Loucy (cell line): ENCODE measurements around the gene PGAP6.

Experiments used
- H2AFZ ChIP-seq: fragments of 200-600 bp; sonication (generic); 2 replicates; pipeline ENCODE4 v1.6.0; 2016; ENCODE audit warnings: antibody characterized with exemption, mild to moderate bottlenecking, low read length, moderate library complexity
- H3F3A ChIP-seq: fragments of 200-600 bp; 2 replicates; pipeline ENCODE4 v1.6.0; 2016; ENCODE audit warnings: antibody characterized with exemption, low read depth, mild to moderate bottlenecking
- H3K27me3 ChIP-seq: fragments of 200-600 bp; sonication (generic); 2 replicates; pipeline ENCODE4 v1.6.1; 2014; ENCODE audit warnings: low read length, mild to moderate bottlenecking; ENCODE audit not compliant: insufficient read depth, poor library complexity, severe bottlenecking
- H3K36me3 ChIP-seq: fragments of 200-600 bp; sonication (generic); 2 replicates; pipeline ENCODE4 v1.6.1; 2016; ENCODE audit warnings: low read length; ENCODE audit not compliant: insufficient read depth
- H3K4me1 ChIP-seq: fragments of 200-600 bp; sonication (generic); 2 replicates; pipeline ENCODE4 v1.5.1; 2014; ENCODE audit warnings: low read length, mild to moderate bottlenecking; ENCODE audit not compliant: insufficient read depth, poor library complexity, severe bottlenecking
- H3K4me2 ChIP-seq: fragments of 200-600 bp; sonication (generic); 2 replicates; pipeline ENCODE4 v1.6.0; 2014; ENCODE audit warnings: antibody characterized with exemption, low read length, low read depth, mild to moderate bottlenecking; ENCODE audit not compliant: poor library complexity, severe bottlenecking
- H3K4me3 ChIP-seq: fragments of 200-600 bp; sonication (generic); 2 replicates; pipeline ENCODE4 v1.5.1; 2014; ENCODE audit warnings: low read length, mild to moderate bottlenecking, mixed read lengths; ENCODE audit not compliant: poor library complexity, severe bottlenecking
- H3K79me2 ChIP-seq: fragments of 200-600 bp; sonication (generic); 2 replicates; pipeline ENCODE4 v1.6.1; 2014; ENCODE audit warnings: low read length; ENCODE audit not compliant: insufficient read depth
- H3K9ac ChIP-seq: fragments of 200-600 bp; sonication (generic); 2 replicates; pipeline ENCODE4 v1.6.0; 2014; ENCODE audit warnings: mild to moderate bottlenecking, low read depth, low read length, moderate library complexity; ENCODE audit not compliant: poor library complexity, severe bottlenecking
- H3K9me2 ChIP-seq: fragments of 200-600 bp; sonication (generic); replicated peaks from 2 replicates; pipeline ENCODE4 v1.6.1; 2016; ENCODE audit warnings: low read depth, low read length, mixed read lengths
- H3K9me3 ChIP-seq: fragments of 200-600 bp; sonication (generic); 2 replicates; pipeline ENCODE4 v1.6.1; 2014; ENCODE audit warnings: mild to moderate bottlenecking, antibody characterized with exemption, low read length, low read depth; ENCODE audit not compliant: insufficient read depth
- H4K20me1 ChIP-seq: fragments of 200-600 bp; sonication (generic); 2 replicates; pipeline ENCODE4 v1.6.0; 2014; ENCODE audit warnings: antibody characterized with exemption, low read length, mild to moderate bottlenecking; ENCODE audit not compliant: insufficient read depth, poor library complexity, severe bottlenecking
- EZH2phosphoT487 ChIP-seq: fragments of 200-600 bp; IDR thresholded peaks from 2 replicates; pipeline ENCODE4 v1.6.1; 2018; ENCODE audit warnings: antibody characterized with exemption, mild to moderate bottlenecking, moderate library complexity, borderline replicate concordance
- TF ChIP-seq, protein P1 (sequence below): fragments of 200-600 bp; sonication (generic); conservative IDR thresholded peaks from 2 replicates; pipeline ENCODE4 v1.5.1; 2014; ENCODE audit warnings: mild to moderate bottlenecking, antibody characterized with exemption, low read length

The PGAP6 gene

DNA sequence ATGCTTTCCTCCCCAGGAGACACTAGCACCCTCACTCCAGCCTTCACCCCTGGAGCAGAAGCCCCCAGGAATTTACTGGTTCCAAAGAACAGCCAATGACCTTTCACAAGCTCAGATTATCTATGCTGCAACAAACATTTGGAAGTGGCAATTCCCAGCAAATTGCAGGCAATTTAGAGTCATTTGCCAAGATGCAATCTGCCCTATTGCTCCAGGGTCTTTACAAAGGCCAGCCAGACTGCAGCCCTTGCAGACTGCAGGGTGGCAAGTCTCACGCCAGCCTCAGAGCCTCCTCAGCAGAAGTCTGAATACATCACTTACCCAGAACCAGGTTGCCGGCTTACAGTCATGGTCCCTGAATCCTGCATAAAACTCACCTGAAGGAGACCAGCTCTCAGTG lies 51.0 kb downstream of the PGAP6 start:
- H3K9me2 ChIP-seq = no peaks in the 10 kb centered on the region
- H3K27me3 ChIP-seq = no peaks in the 10 kb centered on the region
- H2AFZ ChIP-seq = no peak overlapping the region
- H4K20me1 ChIP-seq = no peaks in the 10 kb centered on the region
- H3K4me2 ChIP-seq = no peak overlapping the region
- H3K79me2 ChIP-seq = peaks cover 52% of the 10 kb centered on the region
- no peak overlapping the region for H3K9ac ChIP-seq
- H3K9me3 ChIP-seq = no peaks in the 10 kb centered on the region
- TF ChIP-seq, protein P1, sequence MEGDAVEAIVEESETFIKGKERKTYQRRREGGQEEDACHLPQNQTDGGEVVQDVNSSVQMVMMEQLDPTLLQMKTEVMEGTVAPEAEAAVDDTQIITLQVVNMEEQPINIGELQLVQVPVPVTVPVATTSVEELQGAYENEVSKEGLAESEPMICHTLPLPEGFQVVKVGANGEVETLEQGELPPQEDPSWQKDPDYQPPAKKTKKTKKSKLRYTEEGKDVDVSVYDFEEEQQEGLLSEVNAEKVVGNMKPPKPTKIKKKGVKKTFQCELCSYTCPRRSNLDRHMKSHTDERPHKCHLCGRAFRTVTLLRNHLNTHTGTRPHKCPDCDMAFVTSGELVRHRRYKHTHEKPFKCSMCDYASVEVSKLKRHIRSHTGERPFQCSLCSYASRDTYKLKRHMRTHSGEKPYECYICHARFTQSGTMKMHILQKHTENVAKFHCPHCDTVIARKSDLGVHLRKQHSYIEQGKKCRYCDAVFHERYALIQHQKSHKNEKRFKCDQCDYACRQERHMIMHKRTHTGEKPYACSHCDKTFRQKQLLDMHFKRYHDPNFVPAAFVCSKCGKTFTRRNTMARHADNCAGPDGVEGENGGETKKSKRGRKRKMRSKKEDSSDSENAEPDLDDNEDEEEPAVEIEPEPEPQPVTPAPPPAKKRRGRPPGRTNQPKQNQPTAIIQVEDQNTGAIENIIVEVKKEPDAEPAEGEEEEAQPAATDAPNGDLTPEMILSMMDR = no peak
- no peak for TF ChIP-seq EZH2phosphoT487
- H3K4me3 ChIP-seq = no peak overlapping the region
- no peaks in the 10 kb centered on the region for H3F3A ChIP-seq
- H3K36me3 ChIP-seq = no peaks in the 10 kb centered on the region
- H3K4me1 ChIP-seq = peaks cover 20% of the 10 kb centered on the region

DNA sequence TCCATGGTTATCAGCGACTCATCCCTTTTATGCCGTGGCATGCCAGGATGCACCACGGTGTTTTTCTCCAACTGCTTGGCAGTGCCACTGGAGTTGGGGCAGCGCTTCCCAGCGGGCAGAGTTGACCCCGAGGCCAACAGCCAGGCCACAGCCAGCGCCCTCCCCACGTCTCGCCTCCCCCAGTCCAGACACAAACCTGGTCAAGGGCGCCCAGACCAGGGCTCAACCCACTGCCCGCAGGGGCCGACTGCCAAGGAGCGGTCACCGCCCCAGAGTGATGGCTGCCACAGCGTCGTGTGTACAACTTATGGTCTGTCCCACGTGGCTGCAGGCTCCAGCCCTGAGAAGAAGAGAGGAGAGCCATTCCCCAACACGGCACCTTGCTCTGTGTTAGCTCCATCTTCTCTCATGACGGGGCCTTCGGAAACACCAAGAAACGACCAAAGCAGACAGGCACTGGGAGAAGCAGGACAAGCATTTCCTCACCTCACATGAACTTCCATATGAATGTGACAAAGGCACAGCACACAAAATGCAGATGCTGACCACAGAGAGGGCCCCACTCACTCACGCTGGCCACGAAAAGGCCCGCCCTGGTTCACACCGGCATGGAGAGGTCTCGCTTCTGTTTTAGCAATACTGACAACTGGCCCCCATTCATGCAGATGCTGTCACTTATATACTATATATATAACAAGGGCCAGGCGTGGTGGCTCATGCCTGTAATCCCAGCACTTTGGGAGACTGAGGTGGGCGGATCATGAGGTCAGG lies 56.2 kb downstream of the PGAP6 start:
- Histone ChIP-seq H3F3A (no peaks in the 10 kb centered on the region), H3K9ac (peak overlapping the region; percentile 52), H3K9me3 (no peaks in the 10 kb centered on the region), H3K4me3 (peak overlapping the region; percentile 65), H3K79me2 (peaks cover 54% of the 10 kb centered on the region; the same call in 1 of the 2 replicates), H4K20me1 (no peaks in the 10 kb centered on the region), H3K4me1 (peaks cover 30% of the 10 kb centered on the region), H3K36me3 (no peaks in the 10 kb centered on the region), H2AFZ (no peak overlapping the region), H3K9me2 (no peaks in the 10 kb centered on the region), H3K4me2 (peak overlapping the region; percentile 68), H3K27me3 (no peaks in the 10 kb centered on the region)
- TF ChIP-seq EZH2phosphoT487 = no peak
- TF ChIP-seq, protein P1 = no peak

DNA sequence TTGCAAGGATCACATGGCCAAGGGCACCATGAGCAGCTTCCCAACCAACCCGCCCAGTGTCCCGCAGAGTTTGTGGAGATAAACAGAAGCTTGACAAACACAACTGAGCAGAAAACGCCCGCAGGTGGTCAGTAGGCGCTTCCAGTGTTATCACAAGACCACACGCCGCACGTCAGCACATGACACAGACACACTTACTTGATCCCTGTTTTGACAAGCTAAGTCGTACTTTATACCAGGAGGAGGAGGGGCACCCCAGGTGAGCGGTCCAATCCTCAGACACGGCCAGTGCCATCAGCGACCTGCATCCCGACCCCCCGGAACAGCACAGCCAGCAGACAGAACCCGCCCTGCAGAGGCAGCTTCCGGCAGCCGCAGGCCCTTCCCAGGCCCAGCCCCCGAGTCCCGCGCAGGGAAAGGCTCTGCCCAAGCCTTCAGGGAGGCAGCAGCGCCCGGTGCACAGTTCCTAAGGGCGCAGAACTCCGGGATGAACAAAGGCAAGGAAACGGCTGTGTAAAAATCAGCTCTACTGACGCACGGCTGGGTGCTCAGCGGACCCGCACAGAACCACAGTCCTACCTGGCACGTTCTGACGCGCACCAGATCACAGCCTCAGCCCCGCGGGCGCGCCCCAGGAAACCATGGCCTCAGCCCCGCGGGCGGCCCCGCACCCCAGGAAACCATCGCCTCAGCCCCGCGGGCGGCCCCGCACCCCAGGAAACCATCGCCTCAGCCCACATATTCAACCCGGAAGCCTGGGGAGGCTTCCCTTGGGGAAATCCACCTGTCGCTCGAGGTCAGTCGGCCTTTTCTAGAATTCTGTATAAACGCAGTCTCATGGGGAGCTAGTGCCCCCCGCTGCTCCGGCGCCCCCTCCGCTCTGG lies 57.1 kb downstream of the PGAP6 start:
- no peaks in the 10 kb centered on the region for H4K20me1 ChIP-seq
- peak overlapping the region; percentile 52 for H3K9ac ChIP-seq
- peaks cover 36% of the 10 kb centered on the region for H3K4me1 ChIP-seq
- no peaks in the 10 kb centered on the region for H3K9me2 ChIP-seq
- no peaks in the 10 kb centered on the region for H3F3A ChIP-seq
- H3K36me3 ChIP-seq = no peaks in the 10 kb centered on the region
- H3K4me2 ChIP-seq = peak overlapping the region; percentile 68
- H3K79me2 ChIP-seq = peaks cover 47% of the 10 kb centered on the region; the same call in 1 of the 2 replicates
- TF ChIP-seq EZH2phosphoT487 = no peak
- TF ChIP-seq, protein P1 = no peak
- no peak overlapping the region for H2AFZ ChIP-seq
- H3K4me3 ChIP-seq = peak overlapping the region; percentile 65
- H3K27me3 ChIP-seq = no peaks in the 10 kb centered on the region
- H3K9me3 ChIP-seq = no peaks in the 10 kb centered on the region
